OCI-LY7 (cell line): Measurements from ENCODE around the gene TMEM94. TPM values are rescaled to one million over a fixed set of nuclear protein-coding genes. Genes with fewer than 3 reads are reported as not detected.
"Not testable (repeated sequence)": the region's sequence is repeated elsewhere in the genome, so short reads cannot be mapped to it uniquely, and the experiment has no call there.

ENCODE experiments used
- BruUV-seq: library from RNA; stranded (reverse); fragments of 400-500 nt; replicated peaks from 2 replicates; lab custom pipeline; 2021; lab: Mats Ljungman, UMichigan
- CTCF ChIA-PET: fragments of 300-600 bp; sonication (Branson Sonifier 250); formaldehyde crosslinking; loops from one replicate; lab custom pipeline; 2022; ENCODE audit warnings: antibody characterized with exemption; ENCODE audit not compliant: unreplicated experiment; lab: Charles Lee
- POLR2A ChIA-PET: fragments of 300-600 bp; sonication (Branson Sonifier 250); formaldehyde crosslinking; loops from one replicate; lab custom pipeline; 2022; ENCODE audit warnings: antibody characterized with exemption; lab: Charles Lee
- DNase-seq: peaks from one replicate; pipeline ENCODE4 v3.0.0-alpha.2; 2015; ENCODE audit warnings: low spot score
- H2AFZ ChIP-seq: fragments of 200-600 bp; sonication (generic), shearing (Covaris generic); 2 replicates; pipeline ENCODE4 v1.6.1; 2014; ENCODE audit warnings: mild to moderate bottlenecking, antibody characterized with exemption, low read length, moderate library complexity
- H3K27ac ChIP-seq: fragments of 200-600 bp; sonication (generic); 2 replicates; pipeline ENCODE4 v1.5.1; 2014; ENCODE audit warnings: mixed run types, low read depth, mild to moderate bottlenecking, moderate library complexity, low read length, inconsistent platforms; ENCODE audit not compliant: poor library complexity, severe bottlenecking
- H3K36me3 ChIP-seq: fragments of 200-600 bp; sonication (generic); 2 replicates; pipeline ENCODE4 v1.6.1; 2014; ENCODE audit warnings: mild to moderate bottlenecking, antibody characterized with exemption, low read length, moderate library complexity, mixed read lengths; ENCODE audit not compliant: insufficient read depth
- H3K4me1 ChIP-seq: fragments of 200-600 bp; sonication (generic); 2 replicates; pipeline ENCODE4 v1.5.1; 2014; ENCODE audit warnings: mild to moderate bottlenecking, low read length; ENCODE audit not compliant: insufficient read depth, poor library complexity, severe bottlenecking
- H3K4me2 ChIP-seq: fragments of 200-600 bp; sonication (generic); 2 replicates; pipeline ENCODE4 v1.6.1; 2014; ENCODE audit warnings: mild to moderate bottlenecking, low read length
- H3K4me3 ChIP-seq: fragments of 200-600 bp; sonication (generic); 2 replicates; pipeline ENCODE4 v1.5.1; 2014; ENCODE audit warnings: mild to moderate bottlenecking, low read depth, low read length; ENCODE audit not compliant: poor library complexity, severe bottlenecking
- H3K79me2 ChIP-seq: fragments of 200-600 bp; sonication (generic); 2 replicates; pipeline ENCODE4 v1.6.1; 2016; ENCODE audit warnings: low read depth, mild to moderate bottlenecking, low read length, moderate library complexity, mixed read lengths; ENCODE audit not compliant: insufficient read depth
- H3K9me2 ChIP-seq: fragments of 200-600 bp; sonication (generic); 2 replicates; pipeline ENCODE4 v1.6.1; 2016; ENCODE audit warnings: mild to moderate bottlenecking, low read length, mixed read lengths; ENCODE audit not compliant: insufficient read depth
- H3K9me3 ChIP-seq: fragments of 200-600 bp; sonication (generic); 2 replicates; pipeline ENCODE4 v1.6.1; 2014; ENCODE audit warnings: mild to moderate bottlenecking, mixed run types, low read length, mixed read lengths
- H4K20me1 ChIP-seq: fragments of 200-600 bp; sonication (generic); 2 replicates; pipeline ENCODE4 v1.6.1; 2014; ENCODE audit warnings: mild to moderate bottlenecking, antibody characterized with exemption, low read length, moderate library complexity, mixed read lengths; ENCODE audit not compliant: insufficient read depth
- EZH2phosphoT487 ChIP-seq: fragments of 200-600 bp; sonication (generic); IDR thresholded peaks from 2 replicates; pipeline ENCODE4 v1.6.1; 2018; ENCODE audit warnings: low read depth, borderline replicate concordance, mild to moderate bottlenecking, mixed run types, antibody characterized with exemption, low read length, moderate library complexity, mixed read lengths
- intact Hi-C: fragments of 100-400 bp; cut with micrococcal nuclease; formaldehyde crosslinking; loops from one replicate; pipeline ENCODE4 v1.10.0; 2022; ENCODE audit not compliant: unreplicated experiment
- total RNA-seq, 2 experiments: library from RNA; depleted of rRNA in 1 of 2; stranded (reverse); fragments of >200 nt in 1 of 2; shearing (Covaris generic) in 1 of 2; gene quantifications; 2 replicates each; pipeline ENCODE4 v1.2.3, GENCODE V29; 2014 to 2022
- TF ChIP-seq, protein P1 (sequence below): fragments of 200-600 bp; sonication (generic); conservative IDR thresholded peaks from 2 replicates; pipeline ENCODE4 v1.5.1; 2014; ENCODE audit warnings: mild to moderate bottlenecking, antibody characterized with exemption, low read length, moderate library complexity, mixed read lengths

Gene TMEM94
- total RNA-seq, 2 experiments from 2014 or later: 60.6 to 121 TPM

DNA sequence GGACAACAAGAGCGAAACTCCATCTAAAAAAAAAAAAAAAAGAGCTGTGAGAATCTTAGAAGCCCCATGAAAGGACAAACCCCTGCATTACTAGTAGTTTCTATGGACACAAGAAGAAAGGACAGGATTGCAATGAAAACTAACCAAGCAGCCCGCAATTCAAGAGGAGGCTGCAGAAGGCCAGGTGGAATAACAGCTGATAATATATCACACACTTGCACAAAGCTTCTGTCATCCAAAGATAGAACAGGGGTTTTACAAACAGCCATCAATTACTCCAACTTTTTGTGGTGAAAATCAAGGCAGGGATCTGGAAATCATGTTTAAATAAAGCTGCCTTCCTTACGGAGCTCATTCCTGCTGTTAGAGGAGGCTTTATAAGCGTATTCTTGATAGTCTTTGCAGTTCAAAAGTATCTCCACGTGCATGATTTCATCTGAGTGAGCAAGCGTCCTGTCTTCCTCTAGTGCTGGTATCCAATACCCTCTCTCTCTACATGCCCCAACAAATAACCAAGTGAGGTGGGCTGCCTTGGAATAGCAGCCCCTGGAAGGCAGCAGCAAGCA lies 23.1 kb upstream of the TMEM94 start:
- Histone ChIP-seq H3K27ac (no peak overlapping the region), H4K20me1 (no peaks in the 10 kb centered on the region), H3K4me3 (no peak overlapping the region), H3K36me3 (no peaks in the 10 kb centered on the region), H3K9me2 (no peaks in the 10 kb centered on the region), H3K79me2 (no peaks in the 10 kb centered on the region), H2AFZ (no peak overlapping the region), H3K9me3 (no peaks in the 10 kb centered on the region), H3K4me2 (no peak overlapping the region), H3K4me1 (no peaks in the 10 kb centered on the region)
- ChIA-PET POLR2A (interaction anchor here (1.1 to 1.3 kb wide), 2 partner anchors 15 to 22 kb away, joined by 3 to 4 read pairs; no protein-coding TSS in a partner anchor), CTCF (interaction anchor here (0.6 kb wide), 1 partner anchor 41 kb away, joined by 3 read pairs; no protein-coding TSS in a partner anchor)
- intact Hi-C loops: no loop called here
- TF ChIP-seq, protein P1, sequence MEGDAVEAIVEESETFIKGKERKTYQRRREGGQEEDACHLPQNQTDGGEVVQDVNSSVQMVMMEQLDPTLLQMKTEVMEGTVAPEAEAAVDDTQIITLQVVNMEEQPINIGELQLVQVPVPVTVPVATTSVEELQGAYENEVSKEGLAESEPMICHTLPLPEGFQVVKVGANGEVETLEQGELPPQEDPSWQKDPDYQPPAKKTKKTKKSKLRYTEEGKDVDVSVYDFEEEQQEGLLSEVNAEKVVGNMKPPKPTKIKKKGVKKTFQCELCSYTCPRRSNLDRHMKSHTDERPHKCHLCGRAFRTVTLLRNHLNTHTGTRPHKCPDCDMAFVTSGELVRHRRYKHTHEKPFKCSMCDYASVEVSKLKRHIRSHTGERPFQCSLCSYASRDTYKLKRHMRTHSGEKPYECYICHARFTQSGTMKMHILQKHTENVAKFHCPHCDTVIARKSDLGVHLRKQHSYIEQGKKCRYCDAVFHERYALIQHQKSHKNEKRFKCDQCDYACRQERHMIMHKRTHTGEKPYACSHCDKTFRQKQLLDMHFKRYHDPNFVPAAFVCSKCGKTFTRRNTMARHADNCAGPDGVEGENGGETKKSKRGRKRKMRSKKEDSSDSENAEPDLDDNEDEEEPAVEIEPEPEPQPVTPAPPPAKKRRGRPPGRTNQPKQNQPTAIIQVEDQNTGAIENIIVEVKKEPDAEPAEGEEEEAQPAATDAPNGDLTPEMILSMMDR: no peak
- TF ChIP-seq EZH2phosphoT487: no peak
- no peak for DNase-seq
- no TSS peak for BruUV-seq

DNA sequence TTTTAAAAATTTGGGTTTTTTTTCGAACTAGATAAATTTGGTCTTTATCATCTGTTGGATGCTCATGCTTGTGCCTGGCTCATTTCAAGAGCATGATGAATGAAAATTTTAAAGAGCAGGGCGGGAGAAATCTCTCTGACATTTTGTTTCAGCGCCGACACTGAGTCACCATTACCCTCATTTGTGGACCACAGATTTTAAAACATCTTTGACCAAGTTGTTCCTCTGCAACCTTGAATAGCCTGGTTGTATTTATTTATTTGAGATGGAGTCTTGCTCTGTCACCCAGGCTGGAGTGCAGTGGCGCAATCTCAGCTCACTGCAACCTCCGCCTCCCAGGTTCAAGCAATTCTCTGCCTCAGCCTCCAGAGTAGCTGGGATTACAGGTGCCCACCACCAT lies 22.0 kb upstream of the TMEM94 start:
- H3K9me3 ChIP-seq, H3K36me3 ChIP-seq, intact Hi-C loops, BruUV-seq, POLR2A ChIA-PET, DNase-seq, H3K4me1 ChIP-seq, H3K4me3 ChIP-seq, H3K9me2 ChIP-seq, H2AFZ ChIP-seq, H3K4me2 ChIP-seq, H3K79me2 ChIP-seq, H3K27ac ChIP-seq, H4K20me1 ChIP-seq: not testable (repeated sequence)
- CTCF ChIA-PET: interaction anchor here (1.0 kb wide), 1 partner anchor 263 kb away, joined by 3 read pairs; no protein-coding TSS in a partner anchor

DNA sequence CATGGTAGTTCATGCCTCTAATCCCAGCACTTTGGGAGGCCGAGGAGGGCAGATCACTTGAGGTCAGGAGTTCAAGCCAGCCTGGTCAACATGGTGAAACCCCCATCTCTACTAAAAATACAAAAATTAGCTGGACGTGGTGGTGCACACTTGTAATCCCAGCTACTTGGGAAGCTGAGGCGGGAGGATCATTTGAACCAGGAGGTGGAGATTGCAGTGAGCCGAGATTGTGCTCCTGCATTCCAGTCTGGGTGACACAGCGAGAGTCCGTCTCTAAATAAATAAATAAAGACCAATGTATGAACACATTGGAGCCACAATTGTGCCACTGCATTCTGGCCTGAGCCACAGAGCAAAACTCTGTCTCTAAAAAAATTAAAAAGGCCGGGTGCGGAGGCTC lies 19.0 kb upstream of the TMEM94 start:
- H2AFZ ChIP-seq, H3K27ac ChIP-seq, H4K20me1 ChIP-seq, H3K4me2 ChIP-seq, H3K36me3 ChIP-seq, H3K4me1 ChIP-seq, CTCF ChIA-PET, DNase-seq, H3K79me2 ChIP-seq, intact Hi-C loops, H3K9me3 ChIP-seq, BruUV-seq, H3K9me2 ChIP-seq, POLR2A ChIA-PET, H3K4me3 ChIP-seq: not testable (repeated sequence)
